HG03457 (cell line): ENCODE data around the gene AQP6.
"Not testable (repeated sequence)": the region's sequence is repeated elsewhere in the genome, so short reads cannot be mapped to it uniquely, and the experiment has no call there.

ENCODE experiments used
- ATAC-seq: cut with Tn5 transposase; IDR thresholded peaks from one replicate; pipeline ENCODE4 v1.9.1; 2021; ENCODE audit warnings: moderate number of reproducible peaks; ENCODE audit not compliant: unreplicated experiment

Gene AQP6

DNA sequence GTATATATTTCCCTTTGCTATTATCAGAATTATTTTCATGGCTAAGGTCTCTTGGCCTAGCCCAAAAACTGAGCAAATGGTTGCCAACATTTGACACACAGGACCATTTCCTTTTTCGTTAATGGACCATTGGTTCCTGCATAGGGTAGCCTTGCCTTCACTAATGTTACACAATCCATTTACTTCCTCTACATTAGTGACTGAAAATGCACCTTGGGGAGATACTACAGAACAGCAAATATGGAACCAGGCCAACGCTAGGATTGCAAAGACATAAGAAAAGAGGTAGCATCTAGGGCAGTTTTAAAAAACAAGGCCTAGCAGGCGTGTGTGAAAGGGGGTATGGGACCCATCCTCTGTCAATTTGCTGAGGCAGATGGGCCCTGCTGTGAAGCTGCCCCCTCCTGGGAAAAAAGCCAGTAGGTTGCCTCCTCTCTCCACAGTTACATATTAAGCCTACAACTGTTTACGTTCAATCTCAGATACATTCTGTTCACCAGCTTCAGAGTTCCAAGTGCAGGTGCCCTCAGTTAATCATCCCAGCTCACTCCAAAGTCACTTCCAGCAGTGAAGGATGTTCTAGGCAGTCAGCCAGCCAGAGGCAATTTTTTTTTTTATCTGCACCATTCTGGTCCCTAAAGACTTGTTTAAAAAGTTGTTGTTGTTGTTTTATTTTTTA lies 15.0 kb downstream of the AQP6 start:
- no peak for ATAC-seq

DNA sequence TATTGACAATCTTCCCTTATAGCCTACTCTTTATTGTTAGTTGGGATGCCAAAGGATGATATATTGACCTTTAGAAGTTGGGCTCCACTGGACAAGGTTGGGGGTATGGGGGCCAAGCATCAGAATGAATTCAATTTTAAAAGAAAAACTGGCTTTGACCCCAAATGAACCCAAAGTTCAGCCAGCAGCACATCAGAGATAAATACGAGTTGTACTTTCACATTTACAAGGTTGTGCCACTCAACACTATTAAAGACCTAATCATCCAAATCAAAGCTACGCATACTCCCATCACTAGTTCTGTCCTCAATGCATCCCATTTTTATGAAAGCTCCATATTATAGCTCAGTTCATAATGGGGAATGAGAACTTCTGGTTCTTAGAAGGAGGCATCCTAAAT lies 16.7 kb downstream of the AQP6 start:
- ATAC-seq, result not testable (repeated sequence)

DNA sequence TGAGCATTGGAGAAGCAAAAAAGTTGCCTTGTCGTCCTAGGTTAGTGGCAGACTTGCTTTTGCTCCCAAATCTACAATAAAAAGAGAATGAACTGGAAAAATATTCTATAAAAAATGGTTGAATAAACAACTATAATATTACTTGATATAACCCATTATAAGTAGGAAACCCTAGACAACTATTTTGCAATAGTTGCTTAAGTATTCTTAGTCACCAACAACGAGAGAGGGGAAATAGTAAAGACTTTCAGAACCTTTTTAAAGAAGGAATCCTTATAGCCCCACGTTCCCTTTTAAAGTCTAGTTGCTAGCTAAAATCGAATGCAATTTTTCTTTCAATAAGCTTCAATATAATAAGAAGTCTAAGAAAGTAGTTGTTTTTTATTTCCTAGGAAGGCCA lies 17.5 kb downstream of the AQP6 start:
- no peak for ATAC-seq

DNA sequence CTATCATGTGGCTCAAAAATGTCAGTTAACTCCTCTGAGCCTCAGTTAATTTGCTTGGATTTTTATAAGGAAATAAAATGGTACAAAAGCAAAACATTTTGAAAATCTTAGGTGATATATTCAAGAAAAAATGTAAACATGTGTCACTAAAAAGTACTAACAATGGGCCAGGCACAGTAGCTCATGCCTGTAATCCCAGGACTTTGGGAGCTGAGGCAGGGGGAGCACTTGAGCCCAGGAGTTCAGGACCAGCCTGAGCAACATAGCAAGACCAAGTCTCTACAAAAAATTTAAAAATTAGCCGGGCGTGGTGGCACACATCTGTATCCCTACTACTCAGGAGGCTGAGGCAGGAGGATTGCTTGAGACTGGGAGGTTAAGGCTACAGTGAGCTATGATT lies 25.7 kb downstream of the AQP6 start:
- no peak for ATAC-seq

DNA sequence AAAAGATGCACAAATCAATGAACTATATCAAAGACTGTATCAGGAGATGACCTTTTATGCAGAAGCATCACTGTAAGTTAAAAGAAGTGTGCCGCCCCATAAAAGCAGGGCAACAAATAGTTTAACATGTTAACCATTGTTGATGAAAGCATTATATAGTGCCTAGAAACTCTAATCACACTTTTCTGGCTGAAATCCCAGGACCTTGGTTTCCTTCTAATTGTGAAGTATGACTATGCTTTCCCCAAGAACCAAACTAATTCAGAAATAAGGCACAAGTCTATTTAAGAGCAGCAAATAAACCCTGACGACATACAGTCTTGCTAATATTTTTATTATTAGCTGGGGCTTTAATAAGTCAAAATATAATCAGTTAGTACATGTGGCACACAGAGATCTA lies 30.8 kb downstream of the AQP6 start:
- no peak for ATAC-seq

- no peak for ATAC-seq
These were observed 31.9 kb downstream of the AQP6 start for GRCh38 chr12:50004696-50005095.

GRCh38 chr12:50005175-50005574 lies 32.4 kb downstream of the AQP6 start:
- no peak for ATAC-seq

DNA sequence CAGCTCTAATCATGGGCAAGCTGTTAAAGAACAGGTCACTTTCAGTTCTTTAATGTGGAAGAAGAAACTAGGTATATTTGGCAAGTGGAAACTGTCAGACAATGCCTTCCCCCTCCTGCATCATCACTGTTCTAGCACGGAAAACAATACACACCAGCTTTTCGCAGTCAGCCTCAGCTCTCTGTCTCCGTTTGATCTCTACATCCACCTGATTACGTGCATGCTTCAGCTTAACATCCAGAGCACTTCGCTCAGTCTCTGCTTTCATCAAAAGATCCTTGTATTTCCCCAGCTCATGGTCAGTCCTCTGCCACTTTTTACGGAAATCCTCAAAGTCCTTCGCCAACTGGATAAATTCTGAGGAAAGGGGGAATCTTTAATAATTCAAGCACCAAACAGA lies 33.5 kb downstream of the AQP6 start:
- no peak for ATAC-seq

DNA sequence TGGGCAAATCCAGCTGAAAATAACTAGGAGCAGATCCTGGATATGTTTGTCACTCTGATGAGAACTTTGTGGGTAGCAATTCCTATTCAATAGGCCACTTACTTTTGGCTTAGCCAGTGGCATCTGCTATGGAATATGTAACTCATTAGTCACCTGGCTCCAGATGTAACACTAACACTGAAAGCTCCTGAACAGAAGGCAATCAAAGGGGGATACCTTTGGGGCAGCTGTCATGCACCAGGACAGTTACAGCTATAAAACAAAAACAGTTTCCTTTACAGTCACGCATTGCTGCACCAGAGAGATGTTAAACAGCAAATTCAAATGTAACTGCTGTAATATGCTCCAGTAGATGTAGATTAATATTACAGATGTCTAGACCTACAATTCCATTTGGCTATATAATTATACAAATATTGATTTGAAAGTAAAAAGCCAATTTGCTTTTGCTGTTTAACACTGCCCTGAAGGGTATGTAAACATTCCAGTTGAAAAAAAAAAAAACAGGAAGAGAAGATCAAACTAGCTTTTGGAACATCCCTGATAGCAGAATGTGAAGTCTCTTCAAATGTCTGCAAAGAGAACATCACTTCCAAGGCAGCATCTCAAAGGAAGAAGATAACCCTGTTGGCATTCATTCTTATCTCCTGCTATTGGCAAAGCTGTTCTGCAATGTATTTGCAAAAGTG lies 34.2 kb downstream of the AQP6 start:
- ATAC-seq, result no peak

DNA sequence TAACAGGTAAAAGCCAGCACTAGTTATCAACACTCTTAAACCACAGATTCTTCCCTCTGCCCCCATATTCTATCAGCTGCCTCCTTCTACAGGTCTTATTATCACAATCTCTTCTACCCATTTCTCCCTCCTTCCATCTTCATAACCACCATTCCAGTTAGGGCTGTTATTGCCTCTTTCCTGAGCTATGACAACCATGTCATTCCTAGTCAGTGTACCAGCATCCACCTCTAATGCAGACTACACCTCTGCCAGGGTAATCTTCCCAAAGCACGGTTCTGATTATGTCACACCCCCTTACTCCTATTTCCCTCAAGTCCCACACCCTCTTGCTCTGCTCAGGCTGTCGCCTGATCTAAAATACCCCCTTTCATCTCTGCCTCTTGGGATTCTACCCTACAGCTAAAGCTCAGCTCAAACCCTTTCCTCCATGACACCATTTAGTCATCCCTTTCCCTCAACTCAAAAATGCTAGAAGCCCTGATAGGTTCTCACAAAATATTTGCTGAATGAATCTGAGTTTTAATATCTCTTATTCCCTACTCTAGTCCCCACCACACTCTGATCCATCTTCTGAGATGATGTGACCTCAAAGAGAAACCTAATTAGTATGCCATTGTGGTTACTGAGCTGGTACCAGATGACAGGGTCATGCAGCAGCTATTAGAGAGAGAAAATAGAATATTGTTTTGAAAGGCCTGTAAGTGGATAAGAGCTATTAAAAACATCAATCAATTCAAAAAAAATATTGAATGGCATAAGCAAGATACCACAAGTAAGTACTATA lies 40.8 kb downstream of the AQP6 start:
- ATAC-seq, result no peak

GRCh38 chr12:50014342-50014741 lies 41.6 kb downstream of the AQP6 start:
- ATAC-seq, result no peak

GRCh38 chr12:50016501-50017475 lies 44.0 kb downstream of the AQP6 start:
- ATAC-seq, result no peak

- no peak for ATAC-seq
These were observed 44.9 kb downstream of the AQP6 start for GRCh38 chr12:50017641-50018040.

- no peak for ATAC-seq
These were observed 45.4 kb downstream of the AQP6 start for GRCh38 chr12:50018154-50018553.

GRCh38 chr12:50018968-50019367 lies 46.2 kb downstream of the AQP6 start:
- no peak for ATAC-seq

DNA sequence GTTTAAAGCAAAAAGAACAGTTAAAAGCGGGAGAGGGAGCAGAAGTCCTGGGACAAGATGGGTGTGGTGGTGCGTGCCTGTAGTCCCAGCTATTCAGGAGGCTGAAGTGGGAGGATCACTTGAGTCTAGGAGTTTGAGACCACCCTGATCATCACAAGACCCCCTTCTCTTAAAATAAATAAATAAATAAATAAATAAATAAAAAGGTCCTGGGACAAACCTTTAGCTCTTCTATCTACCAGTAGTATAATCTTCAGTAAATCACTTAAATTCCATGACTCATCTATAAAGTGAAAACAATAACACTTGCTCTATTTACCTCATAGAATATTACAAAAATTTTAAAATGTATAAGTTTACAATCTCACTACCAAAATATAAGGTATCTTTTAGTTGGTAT lies 46.8 kb downstream of the AQP6 start:
- no peak for ATAC-seq

- ATAC-seq, result no peak
These were observed 48.3 kb downstream of the AQP6 start for GRCh38 chr12:50021031-50021430.

- ATAC-seq, result no peak
These were observed 50.2 kb downstream of the AQP6 start for GRCh38 chr12:50022903-50023302.

DNA sequence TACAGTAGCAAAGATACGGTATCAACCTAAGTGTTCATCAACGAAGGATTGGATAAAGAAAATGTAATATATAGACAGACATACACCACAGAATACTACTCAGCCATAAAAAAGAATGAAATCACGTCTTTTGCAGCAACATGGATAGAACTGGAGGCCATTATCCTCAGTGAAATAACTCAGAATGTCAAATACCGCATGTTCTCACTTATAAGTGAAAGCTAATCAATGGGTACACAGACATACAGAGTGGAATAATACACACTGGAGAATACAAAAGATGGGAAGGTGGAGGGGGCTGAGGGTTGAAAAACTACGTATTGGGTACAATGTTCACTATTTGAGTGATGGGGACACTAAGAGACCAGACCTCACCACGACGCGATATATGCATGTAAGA lies 51.5 kb downstream of the AQP6 start:
- no peak for ATAC-seq

- ATAC-seq, result no peak
These were observed 52.0 kb downstream of the AQP6 start for GRCh38 chr12:50024805-50025186.
